Gastrocnemius medialis (tissue), 4 donors: ENCODE measurements around the gene SYP. TPM values are rescaled to one million over a fixed set of nuclear protein-coding genes. Genes with fewer than 3 reads are reported as not detected.

Source experiments
- ATAC-seq, 2 donors: fragments of 150-250 bp; one replicate each; pipeline ENCODE4 v1.9.1; 2016
- DNase-seq, 2 donors: peaks; one replicate each; pipeline ENCODE4 v3.0.0-alpha.2; 2019
- H3K27ac ChIP-seq, 4 donors: fragments of 200-600 bp; sonication (generic); 1 replicate in 1 of 4; 2 replicates in 3 of 4; pipeline ENCODE4 v1.5.1; 2016 to 2018; ENCODE audit warnings: mild to moderate bottlenecking in 2 of 4, moderate library complexity in 1 of 4
- H3K27me3 ChIP-seq, 3 donors: fragments of 200-600 bp; sonication (generic) in 2 of 3; 1 replicate in 1 of 3; 2 replicates in 2 of 3; pipeline versions ENCODE4 v1.5.1 to v1.6.0; 2016 to 2019; ENCODE audit warnings: mild to moderate bottlenecking in 1 of 3, moderate library complexity in 1 of 3
- H3K36me3 ChIP-seq, 2 donors: fragments of 200-600 bp; sonication (generic) in 1 of 2; one replicate each; pipeline ENCODE4 v1.5.1; 2017 to 2018
- H3K4me1 ChIP-seq, 2 donors: fragments of 200-600 bp; sonication (generic) in 1 of 2; one replicate each; pipeline ENCODE4 v1.5.1; 2016 to 2017; ENCODE audit warnings: mild to moderate bottlenecking in 2 of 2
- H3K4me3 ChIP-seq, 4 donors: fragments of 200-600 bp; sonication (generic) in 3 of 4; 1 replicate in 1 of 4; 2 replicates in 3 of 4; pipeline ENCODE4 v1.5.1; 2016 to 2019; ENCODE audit warnings: mild to moderate bottlenecking in 2 of 4
- H3K9me3 ChIP-seq, 3 donors: fragments of 200-600 bp; sonication (generic) in 2 of 3; 1 replicate in 1 of 3; 2 replicates in 2 of 3; pipeline ENCODE4 v1.5.1; 2016 to 2019
- CTCF ChIP-seq, 5 experiments: fragments of 450-650 bp in 3 of 5; fragments of 200-600 bp in 2 of 5; sonication (generic) in 2 of 5; IDR thresholded peaks in 4 of 5; conservative IDR thresholded peaks in 1 of 5; 1 replicate in 4 of 5; 2 replicates in 1 of 5; pipeline ENCODE4 v1.5.1; 2016 to 2019; ENCODE audit warnings: antibody characterized with exemption in 5 of 5, mild to moderate bottlenecking in 3 of 5, moderate library complexity in 3 of 5
- POLR2A ChIP-seq, 2 donors: fragments of 450-650 bp; IDR thresholded peaks; one replicate each; pipeline ENCODE4 v1.6.1; 2017; ENCODE audit warnings: antibody characterized with exemption in 2 of 2, mild to moderate bottlenecking in 2 of 2, moderate library complexity in 2 of 2
- in situ Hi-C, 4 donors: fragments of 200-750 bp; cut with MboI; loops; one replicate each; pipeline versions ENCODE4 v1.15.0 to v1.8.0; 2017; ENCODE audit warnings: low sequenced_read_pairs in 4 of 4
- intact Hi-C: fragments of 100-400 bp; cut with DNase I; formaldehyde crosslinking; loops from one replicate; pipeline ENCODE4 v1.15.1; 2023; ENCODE audit warnings: low total_unique reads
- total RNA-seq, 4 donors: library from RNA; depleted of rRNA; stranded (reverse); fragments of >200 nt; gene quantifications; one replicate each; pipeline versions ENCODE4 v1.1.0 to v1.2.3, GENCODE V29; 2016

Gene SYP
- 1 to 10 TPM in 1 of 4 donors, under 1 TPM in 3; 0.15 to 3.9 (median 0.40) TPM for total RNA-seq

GRCh38 chrX:49199906-49200771, at the start of gene SYP:
Gene SYP, minus strand, starts transcription at chrX:49200193. Its CDS starts 7 bp downstream, at chrX:49200186.
- ATAC-seq, result peak; percentile 95 to 97
- in situ Hi-C loops, result no loop called here
- intact Hi-C loops, result loop anchor here (5.0 kb wide), 2 partner anchors 37 to 67 kb away; partner anchors contain the start of genes CCDC22 and PPP1R3F
- TF ChIP-seq CTCF (IDR thresholded peaks at IDR 0.05 in 4 of 5, conservative IDR thresholded peaks at IDR 0.05 in 1 of 5), result no peak
- TF ChIP-seq POLR2A (IDR thresholded peaks at IDR 0.05), result peak; percentile 34 to 53
- Histone ChIP-seq H3K9me3 (no peaks in the 10 kb centered on the region), H3K27ac (peak within 1 kb of the TSS; percentile 44 to 60 (median 53)), H3K27me3 (no peaks in the 10 kb centered on the region), H3K4me1 (peaks cover 2 to 3% of the 10 kb centered on the region in 2 donors), H3K36me3 (no peaks in the 10 kb centered on the region), H3K4me3 (peak within 1 kb of the TSS; percentile 6 to 45 (median 38))
- DNase-seq, result peak; percentile 70 to 82

GRCh38 chrX:49249616-49250015, 49.6 kb upstream of the SYP start:
- no peak for TF ChIP-seq POLR2A (IDR thresholded peaks at IDR 0.05)
- no peak for TF ChIP-seq CTCF (IDR thresholded peaks at IDR 0.05 in 4 of 5, conservative IDR thresholded peaks at IDR 0.05 in 1 of 5)
- in situ Hi-C loops (no loop called here), intact Hi-C loops (no loop called here)
- Histone ChIP-seq H3K4me1 (no peaks in the 10 kb centered on the region), H3K27ac (no peak overlapping the region), H3K9me3 (no peaks in the 10 kb centered on the region), H3K4me3 (no peak overlapping the region), H3K36me3 (peaks cover 0 to 5% of the 10 kb centered on the region in 2 donors), H3K27me3 (no peaks in the 10 kb centered on the region)
- no peak for ATAC-seq
- DNase-seq, result no peak

GRCh38 chrX:49249071-49249470, 49.1 kb upstream of the SYP start:
- DNase-seq (no peak), ATAC-seq (no peak)
- intact Hi-C loops (no loop called here), in situ Hi-C loops (no loop called here)
- H3K27me3 ChIP-seq, result no peaks in the 10 kb centered on the region
- no peaks in the 10 kb centered on the region for H3K4me1 ChIP-seq
- no peak for TF ChIP-seq POLR2A (IDR thresholded peaks at IDR 0.05)
- TF ChIP-seq CTCF (IDR thresholded peaks at IDR 0.05 in 4 of 5, conservative IDR thresholded peaks at IDR 0.05 in 1 of 5), result no peak
- H3K27ac ChIP-seq, result no peak overlapping the region
- H3K9me3 ChIP-seq, result no peaks in the 10 kb centered on the region
- H3K36me3 ChIP-seq, result peaks cover 0 to 5% of the 10 kb centered on the region in 2 donors
- no peak overlapping the region for H3K4me3 ChIP-seq

- H3K4me3 ChIP-seq, result no peak overlapping the region
- intact Hi-C loops, result no loop called here
- no peaks in the 10 kb centered on the region for H3K4me1 ChIP-seq
- no peaks in the 10 kb centered on the region for H3K27me3 ChIP-seq
- H3K9me3 ChIP-seq, result no peaks in the 10 kb centered on the region
- H3K36me3 ChIP-seq, result peaks cover 0 to 11% of the 10 kb centered on the region in 2 donors
- DNase-seq, result no peak
- in situ Hi-C loops, result no loop called here
- no peak overlapping the region for H3K27ac ChIP-seq
- TF ChIP-seq CTCF (IDR thresholded peaks at IDR 0.05 in 4 of 5, conservative IDR thresholded peaks at IDR 0.05 in 1 of 5) (no peak), POLR2A (IDR thresholded peaks at IDR 0.05) (no peak)
- ATAC-seq, result no peak
Measured at GRCh38 chrX:49247916-49248811, 48.2 kb upstream of the SYP start.
